Germinal center (tissue), 1 donor: Measurements from ENCODE around the gene MAP3K2.

ENCODE experiments used
- DNase-seq: peaks from one replicate; pipeline ENCODE4 v3.0.0; 2012; ENCODE audit warnings: mixed read lengths, low spot score

The MAP3K2 gene

DNA sequence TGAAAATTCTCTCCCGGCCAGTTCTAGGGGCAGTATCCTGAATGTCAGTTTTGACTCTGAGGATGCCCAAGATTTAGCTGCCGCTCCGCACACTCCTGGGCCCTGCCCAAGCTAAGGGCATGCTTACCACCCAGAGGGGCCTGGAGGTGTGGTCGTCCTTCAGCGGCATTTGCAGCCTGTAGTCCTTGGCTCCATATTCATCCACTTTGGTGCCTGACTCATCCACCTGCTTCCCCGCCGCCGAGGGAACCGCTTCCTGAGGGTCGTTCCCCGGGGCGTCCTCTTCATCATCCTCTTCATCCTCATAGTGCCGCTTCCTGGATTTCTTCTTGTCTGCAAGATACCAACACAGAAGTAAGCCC is 94.4 kb downstream of the MAP3K2 start:
- no peak for DNase-seq

DNA sequence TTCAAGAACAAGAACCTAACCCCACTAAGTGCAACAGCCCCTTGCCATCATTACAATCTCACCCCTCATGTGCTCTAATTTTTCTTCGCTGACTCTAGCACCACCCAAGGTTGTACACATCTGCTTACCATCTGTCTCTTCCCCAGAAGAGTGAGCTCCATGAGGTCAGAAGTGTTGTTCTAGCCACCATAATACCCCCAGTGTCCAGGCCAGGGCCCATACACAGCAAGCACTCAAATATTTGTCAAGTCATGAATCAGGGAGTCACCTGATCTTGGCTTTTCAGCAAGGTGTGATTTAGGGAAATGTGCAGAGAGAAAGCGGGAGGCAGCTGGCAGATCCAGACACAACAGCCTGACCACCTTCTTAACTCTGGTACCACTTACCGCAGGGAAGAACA is 99.5 kb downstream of the MAP3K2 start:
- no peak for DNase-seq

- no peak for DNase-seq
These were observed 104.5 kb downstream of the MAP3K2 start for GRCh38 chr2:127283275-127283674.

DNA sequence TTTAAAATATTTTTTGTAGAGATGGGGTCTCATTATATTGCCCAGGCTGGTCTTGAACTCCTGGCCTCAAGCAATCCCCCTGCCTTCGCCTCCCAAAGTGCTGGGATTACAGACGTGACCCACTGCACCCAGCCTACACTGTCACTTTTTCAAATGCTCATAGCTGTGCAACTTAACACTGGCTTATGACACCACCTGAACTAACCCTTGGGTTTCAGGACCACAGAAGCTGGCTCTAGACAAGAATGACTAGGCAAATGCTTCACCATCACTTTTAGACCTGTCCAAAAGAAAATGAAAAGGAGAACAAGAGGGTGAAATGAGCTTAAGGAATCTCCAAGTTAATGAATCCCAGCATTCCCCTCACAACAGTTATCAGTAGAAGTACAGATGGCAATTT is 107.1 kb downstream of the MAP3K2 start:
- no peak for DNase-seq

DNA sequence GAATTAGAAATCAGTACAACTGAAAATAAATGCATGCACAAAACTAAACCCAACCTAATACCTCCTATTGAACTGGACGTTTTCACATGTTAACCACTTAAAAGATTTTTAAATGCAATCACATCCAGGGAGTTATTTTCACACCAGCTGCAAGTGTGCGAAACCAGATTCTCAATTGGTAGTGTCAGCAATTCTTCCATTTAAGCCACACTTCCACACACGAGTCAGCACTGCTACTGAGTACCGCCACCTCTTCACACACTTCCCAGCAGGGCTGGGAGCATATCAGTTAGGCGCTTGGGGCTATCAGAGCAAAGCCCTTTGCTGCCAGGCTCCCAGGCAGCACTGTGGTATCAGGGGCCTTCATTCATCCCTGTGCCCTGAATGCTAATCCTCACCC is 108.0 kb downstream of the MAP3K2 start:
- no peak for DNase-seq

DNA sequence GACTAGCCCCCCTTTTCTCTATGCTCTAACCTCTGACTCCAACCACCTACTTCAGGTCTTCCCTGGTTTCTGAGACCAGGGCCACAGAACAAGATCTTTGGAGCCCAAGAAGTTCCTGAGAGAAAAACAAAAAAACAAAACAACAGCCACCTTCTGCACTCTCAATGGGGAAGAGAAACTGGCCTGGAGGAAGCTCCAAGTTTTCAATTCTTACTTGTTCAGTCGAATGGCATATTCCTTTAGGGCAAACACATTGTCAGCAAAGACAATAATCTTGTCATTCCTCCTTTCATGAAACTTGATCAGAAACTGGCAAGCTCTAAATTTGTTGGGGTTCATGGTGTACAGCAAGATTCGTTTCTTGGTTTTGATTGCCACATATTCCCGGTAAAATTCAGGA is 108.8 kb downstream of the MAP3K2 start:
- no peak for DNase-seq

DNA sequence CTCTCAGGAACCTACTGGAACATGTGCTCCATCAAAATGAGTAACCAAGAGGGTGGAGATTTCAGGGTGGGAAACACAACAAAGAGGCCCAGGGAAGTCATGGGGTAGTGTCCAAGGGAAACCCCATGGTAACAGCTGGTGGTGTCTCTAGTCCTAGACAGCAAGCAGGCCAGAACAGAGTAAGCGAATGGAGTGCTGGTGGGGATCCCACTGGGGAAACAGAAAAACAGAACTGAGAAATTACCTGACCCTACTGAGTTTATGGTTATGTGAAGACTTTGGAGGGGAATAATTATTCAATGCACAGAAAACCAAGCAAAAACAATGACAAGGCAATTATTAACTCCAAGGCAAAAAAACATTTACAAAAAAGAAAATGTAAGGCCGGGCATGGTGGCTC is 110.7 kb downstream of the MAP3K2 start:
- no peak for DNase-seq

- no peak for DNase-seq
These were observed 112.0 kb downstream of the MAP3K2 start for GRCh38 chr2:127275789-127276188.

DNA sequence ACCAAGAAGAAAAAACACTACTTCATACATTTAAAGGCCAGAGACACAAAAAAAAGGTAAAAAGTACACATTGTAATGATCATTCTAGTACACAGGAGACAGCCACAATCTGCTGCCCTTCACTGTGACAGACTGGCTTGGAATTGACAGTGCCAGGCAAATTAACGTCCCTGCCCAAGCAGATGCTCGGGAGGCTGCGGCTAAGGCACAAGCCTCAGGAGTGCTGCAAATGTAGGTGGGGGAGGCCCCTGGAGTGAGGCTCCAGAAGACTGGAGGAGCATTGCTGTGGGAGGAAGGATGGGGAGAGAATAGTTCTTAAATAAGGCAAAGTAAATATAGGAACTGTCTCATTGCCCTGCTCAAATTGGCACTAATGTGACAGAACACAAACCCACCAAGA is 112.4 kb downstream of the MAP3K2 start:
- DNase-seq = no peak

GRCh38 chr2:127270663-127271062 is 117.1 kb downstream of the MAP3K2 start:
- no peak for DNase-seq

- no peak for DNase-seq
These were observed 125.9 kb downstream of the MAP3K2 start for GRCh38 chr2:127261804-127262406.

- DNase-seq = no peak
These were observed 128.4 kb downstream of the MAP3K2 start for GRCh38 chr2:127259355-127259754.

- DNase-seq = no peak
These were observed 130.9 kb downstream of the MAP3K2 start for GRCh38 chr2:127256866-127257265.

GRCh38 chr2:127256381-127256780 is 131.4 kb downstream of the MAP3K2 start:
- DNase-seq = no peak

DNA sequence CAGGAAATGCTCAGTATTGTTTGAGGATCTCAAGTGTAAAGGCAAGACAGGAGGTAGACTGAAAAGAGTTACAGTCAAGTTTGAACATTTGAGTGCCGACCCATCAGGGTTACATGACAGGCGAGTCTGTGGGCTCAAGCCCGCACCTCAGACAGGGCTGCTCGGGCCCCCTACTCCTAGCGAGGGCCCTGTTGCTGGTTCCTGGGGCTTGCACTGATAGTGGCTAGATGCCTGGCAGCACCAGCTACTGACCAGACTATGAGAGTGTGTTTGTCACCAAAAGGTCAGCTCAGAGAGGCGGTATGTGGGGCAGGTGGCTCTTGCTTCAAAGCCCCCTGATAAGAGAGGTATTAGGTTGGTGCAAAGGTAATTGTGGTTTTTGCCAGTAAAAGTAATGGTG is 132.1 kb downstream of the MAP3K2 start:
- no peak for DNase-seq

DNA sequence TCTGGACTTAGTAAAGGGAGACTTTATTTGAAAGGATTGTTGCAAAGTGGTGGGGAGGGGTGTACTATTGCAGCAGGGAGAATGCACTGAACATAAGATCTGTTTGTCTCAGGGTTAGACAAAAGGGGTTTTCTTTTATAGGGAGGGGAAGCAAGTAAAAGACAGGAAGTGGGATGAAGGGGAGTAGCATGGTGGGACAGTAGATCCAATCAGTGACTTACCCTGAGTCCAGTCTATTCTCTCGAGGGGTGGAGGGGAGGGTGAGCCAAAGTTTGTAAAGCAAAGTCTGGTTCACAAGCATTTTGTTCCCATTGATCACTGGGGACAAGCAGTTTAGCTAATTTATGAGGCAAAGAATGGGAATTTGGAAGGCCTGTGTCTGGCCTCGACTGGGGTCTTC is 132.6 kb downstream of the MAP3K2 start:
- DNase-seq = no peak

DNA sequence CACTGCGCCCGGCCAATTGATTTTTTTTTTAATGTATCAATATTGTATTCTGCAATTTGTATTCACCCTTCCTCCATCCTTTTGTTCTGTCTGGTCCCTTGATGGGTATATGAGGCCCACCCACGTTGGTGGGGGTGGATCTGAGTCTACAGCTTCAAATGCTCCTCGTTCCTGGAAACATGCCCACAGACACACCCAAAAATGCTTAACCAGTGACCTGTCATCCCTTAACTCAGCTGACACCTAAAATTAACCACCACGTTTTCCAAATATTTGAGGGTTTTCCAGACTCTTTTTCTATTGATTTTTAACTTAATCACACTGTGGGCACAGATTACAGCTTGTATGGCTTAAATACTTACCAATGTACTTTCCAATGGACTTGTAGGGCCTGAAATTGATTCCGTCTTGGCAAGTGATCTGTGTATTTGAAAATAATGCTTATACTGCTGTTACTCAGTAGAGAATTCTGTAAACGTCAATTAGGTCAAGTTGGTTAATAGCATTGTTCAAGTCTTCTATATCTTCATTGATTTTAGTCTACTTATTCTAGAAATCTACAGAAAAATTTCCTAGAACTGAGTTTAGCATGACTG is 133.3 kb downstream of the MAP3K2 start:
- DNase-seq = no peak
